GM18505 (cell line): ENCODE results near the gene ABHD4.
"Not testable (repeated sequence)": the region's sequence is repeated elsewhere in the genome, so short reads cannot be mapped to it uniquely, and the experiment has no call there.

Experiments
- ATAC-seq: cut with Tn5 transposase; IDR thresholded peaks from one replicate; pipeline ENCODE4 v1.9.1; 2021; ENCODE audit not compliant: unreplicated experiment
- POLR2A ChIP-seq: IDR thresholded peaks from 4 replicates; pipeline ENCODE4 v1.6.1; 2011; ENCODE audit warnings: borderline replicate concordance; ENCODE audit not compliant: insufficient read depth, insufficient read length; ENCODE audit errors: extremely low read depth

ABHD4 gene

GRCh38 chr14:22569106-22569736, 28.9 kb upstream of the ABHD4 start:
- ATAC-seq: no peak
- no peak for TF ChIP-seq POLR2A

- TF ChIP-seq POLR2A: no peak
- no peak for ATAC-seq
These were observed 28.4 kb upstream of the ABHD4 start for GRCh38 chr14:22569737-22570131.

GRCh38 chr14:22570132-22570949, 27.8 kb upstream of the ABHD4 start:
- ATAC-seq: peak; percentile 74
- TF ChIP-seq POLR2A: no peak

GRCh38 chr14:22572562-22573058, 25.5 kb upstream of the ABHD4 start:
- no peak for TF ChIP-seq POLR2A
- no peak for ATAC-seq

GRCh38 chr14:22573804-22574203, 24.3 kb upstream of the ABHD4 start:
- TF ChIP-seq POLR2A: no peak
- ATAC-seq: no peak

- TF ChIP-seq POLR2A: no peak
- ATAC-seq: no peak
These were observed 20.7 kb upstream of the ABHD4 start for GRCh38 chr14:22577334-22577908.

GRCh38 chr14:22579236-22579635, 18.9 kb upstream of the ABHD4 start:
- no peak for TF ChIP-seq POLR2A
- no peak for ATAC-seq

GRCh38 chr14:22579881-22580280, 18.2 kb upstream of the ABHD4 start:
- no peak for ATAC-seq
- no peak for TF ChIP-seq POLR2A

GRCh38 chr14:22580625-22581024, 17.5 kb upstream of the ABHD4 start:
- no peak for TF ChIP-seq POLR2A
- no peak for ATAC-seq

- no peak for TF ChIP-seq POLR2A
- ATAC-seq: no peak
These were observed 14.1 kb upstream of the ABHD4 start for GRCh38 chr14:22583994-22584393.

- no peak for TF ChIP-seq POLR2A
- no peak for ATAC-seq
These were observed 10.9 kb upstream of the ABHD4 start for GRCh38 chr14:22587247-22587646.

- ATAC-seq: not testable (repeated sequence)
These were observed 10.2 kb upstream of the ABHD4 start for GRCh38 chr14:22587677-22588422.

- no peak for ATAC-seq
- no peak for TF ChIP-seq POLR2A
These were observed 9.5 kb upstream of the ABHD4 start for GRCh38 chr14:22588526-22589095.
